GM19351 (cell line): ENCODE measurements around the gene EVX2.

Experiments used
- ATAC-seq: cut with Tn5 transposase; IDR thresholded peaks from one replicate; pipeline ENCODE4 v1.9.1; 2021; ENCODE audit warnings: mild to moderate bottlenecking, moderate library complexity; ENCODE audit not compliant: unreplicated experiment

The EVX2 gene

GRCh38 chr2:176083796-176084261 lies at the start of gene EVX2:
EVX2 (minus strand) TSS chr2:176083962; CDS start chr2:176083776, 186 bp downstream.
- ATAC-seq: no peak

DNA sequence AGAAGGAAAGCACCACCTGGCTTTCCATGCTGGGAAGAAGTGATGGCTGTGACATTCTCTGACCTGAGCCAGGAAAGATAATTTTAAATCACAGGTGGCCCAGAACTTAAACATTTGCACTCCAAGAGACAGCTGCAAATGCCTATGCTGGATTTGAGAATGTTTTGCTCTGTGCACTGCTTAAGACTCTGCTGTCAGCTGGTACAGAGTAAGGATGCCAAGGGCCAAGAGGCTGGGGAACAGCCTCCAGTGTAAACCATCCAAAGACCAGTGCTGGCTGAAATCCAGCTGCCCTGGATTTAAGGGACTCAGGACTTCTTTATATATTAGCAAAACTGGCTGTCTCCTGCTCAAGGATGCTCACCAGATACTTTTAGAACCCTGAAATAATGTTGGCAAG lies 49.6 kb upstream of the EVX2 start:
- ATAC-seq: no peak

DNA sequence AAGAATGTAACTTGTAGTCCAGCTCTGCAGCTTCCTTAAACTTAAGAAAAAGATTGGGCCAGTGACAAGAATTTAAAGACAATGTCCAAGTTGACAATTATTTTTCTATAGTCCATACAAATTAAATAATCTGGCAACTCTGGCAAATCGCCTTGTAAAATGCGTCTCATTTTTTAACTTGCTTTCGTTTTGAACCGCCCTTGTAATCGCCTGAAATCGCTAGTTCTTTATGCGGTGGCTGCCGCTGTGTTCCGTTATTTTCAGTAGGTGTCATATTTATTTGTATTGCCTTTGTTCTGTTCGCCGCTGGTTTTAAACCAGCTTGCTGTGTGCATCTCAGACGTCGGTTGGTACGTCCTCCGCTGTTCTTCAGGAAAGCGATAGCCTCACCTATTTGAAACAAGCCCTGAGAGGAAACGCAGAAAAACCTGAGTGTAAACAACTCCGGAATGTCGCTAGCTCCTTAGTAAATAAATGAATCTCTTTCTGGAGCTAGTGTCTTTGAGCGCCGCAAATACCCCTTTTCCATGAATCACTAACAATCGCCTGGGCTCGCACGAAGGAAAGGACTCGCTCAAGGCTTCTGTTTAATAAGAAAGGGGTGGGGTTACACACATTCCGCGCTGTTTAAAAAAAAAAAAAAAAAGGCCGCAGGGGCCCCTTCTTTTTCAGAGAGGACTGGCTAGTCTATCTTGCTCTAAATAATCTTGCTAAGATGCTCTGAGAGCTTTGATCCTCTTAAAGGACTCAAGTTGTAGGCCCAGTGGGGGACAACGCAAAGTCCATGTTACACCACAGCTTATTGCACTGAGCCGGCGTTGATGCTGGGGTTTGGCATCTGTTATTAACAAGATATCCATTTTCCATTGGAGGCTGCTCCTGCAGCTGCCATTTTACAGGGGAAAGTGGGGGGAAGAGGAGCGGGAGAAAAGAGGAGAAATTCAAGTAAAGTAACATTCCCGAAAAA lies 48.7 kb upstream of the EVX2 start:
- no peak for ATAC-seq

DNA sequence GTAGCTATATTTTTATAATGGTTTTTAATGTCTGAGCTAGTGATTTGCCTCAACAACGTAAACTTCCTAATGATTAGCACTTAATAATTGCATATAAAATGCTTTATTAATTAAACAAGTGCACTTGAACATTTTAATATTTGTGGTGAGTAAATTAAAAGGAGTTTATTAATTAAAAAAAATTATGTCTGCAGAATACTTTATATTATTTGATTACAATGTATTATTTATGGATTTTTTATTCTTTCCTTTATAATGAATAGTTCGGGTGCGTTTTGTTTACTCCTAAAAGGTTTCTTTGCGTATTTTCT lies 48.0 kb upstream of the EVX2 start:
- ATAC-seq: no peak

- no peak for ATAC-seq
These were observed 47.4 kb upstream of the EVX2 start for GRCh38 chr2:176130957-176131847.

- no peak for ATAC-seq
These were observed 46.6 kb upstream of the EVX2 start for GRCh38 chr2:176130147-176130956.

- no peak for ATAC-seq
These were observed 46.0 kb upstream of the EVX2 start for GRCh38 chr2:176129813-176130146.

DNA sequence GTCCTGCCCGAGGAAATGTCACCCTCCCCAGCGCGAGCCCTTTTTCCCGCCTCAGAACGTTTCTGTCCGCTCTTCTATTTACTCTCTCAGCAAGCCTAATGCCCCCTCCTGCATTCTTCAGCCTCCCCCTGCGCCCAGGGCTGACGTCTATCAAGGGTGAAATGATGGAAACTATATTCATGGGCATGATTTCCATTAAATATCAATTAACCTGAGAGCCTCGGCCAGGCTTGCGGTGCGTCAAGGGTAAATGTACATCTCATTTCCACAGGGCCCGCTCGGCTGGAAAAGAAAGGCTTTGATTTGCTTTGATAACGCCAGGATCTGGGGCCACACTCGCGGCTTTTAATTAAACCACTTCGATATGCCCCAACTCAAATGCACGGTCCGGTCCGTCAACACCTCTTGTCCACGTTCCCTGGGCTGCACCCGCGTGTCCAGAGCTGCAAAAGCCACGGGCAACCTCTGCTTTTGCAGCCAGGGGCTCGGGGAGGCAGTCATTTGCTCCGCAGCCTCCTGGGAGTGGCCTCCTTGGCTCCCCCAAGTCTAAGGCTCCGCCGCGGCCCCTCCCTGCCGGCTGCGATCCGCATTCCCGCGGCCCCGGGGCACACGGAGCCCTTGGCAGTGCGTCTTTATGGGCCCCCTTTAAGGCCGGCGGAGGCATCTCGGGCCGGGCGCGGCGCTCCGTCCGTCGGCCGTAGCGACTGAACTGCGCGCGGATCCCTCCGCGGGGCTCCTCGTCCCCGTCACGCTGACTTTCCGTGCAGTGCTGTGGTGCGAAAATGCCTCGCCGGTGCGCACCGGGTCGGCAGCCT lies 45.4 kb upstream of the EVX2 start, which contains the start of gene HOXD8:
TSS of gene HOXD8 (plus strand) at position 724 of the 815 bp plus-strand sequence. CDS start 662 bp downstream, outside the sequence.
- no peak for ATAC-seq

GRCh38 chr2:176128172-176128981 lies 44.6 kb upstream of the EVX2 start:
- no peak for ATAC-seq

DNA sequence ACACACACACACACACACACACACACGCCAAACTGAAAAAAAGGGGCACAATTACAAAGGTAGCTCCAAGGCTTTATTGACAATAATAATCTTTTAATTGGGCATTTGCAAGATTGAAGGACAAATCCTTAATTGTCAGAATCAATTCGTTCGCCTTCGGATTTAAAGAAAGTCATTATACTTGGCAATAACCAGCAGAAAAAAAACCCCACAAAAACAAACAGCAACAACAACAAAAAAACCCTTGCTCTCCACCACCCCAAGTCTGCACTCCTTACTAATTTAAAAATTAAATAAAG lies 44.0 kb upstream of the EVX2 start:
- no peak for ATAC-seq

GRCh38 chr2:176126929-176127773 lies 43.4 kb upstream of the EVX2 start:
- no peak for ATAC-seq

DNA sequence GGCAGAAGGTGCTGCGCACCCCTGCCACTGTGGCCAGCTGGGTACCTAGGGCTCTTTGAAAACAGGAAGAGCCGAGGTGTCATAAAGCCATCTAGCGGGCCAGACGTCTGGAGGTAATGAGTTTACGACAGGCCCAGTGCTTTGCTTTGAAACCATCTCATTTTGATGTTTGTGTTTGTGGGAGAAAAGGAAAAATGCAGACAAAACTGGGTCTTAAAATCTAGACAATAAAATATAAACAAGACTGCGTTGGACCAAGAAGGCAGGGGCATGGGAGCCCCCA lies 42.0 kb upstream of the EVX2 start:
- no peak for ATAC-seq

- no peak for ATAC-seq
These were observed 41.4 kb upstream of the EVX2 start for GRCh38 chr2:176124947-176125771.

GRCh38 chr2:176124110-176124946 lies 40.6 kb upstream of the EVX2 start:
- ATAC-seq: no peak

- no peak for ATAC-seq
These were observed 39.8 kb upstream of the EVX2 start for GRCh38 chr2:176123411-176124109.

DNA sequence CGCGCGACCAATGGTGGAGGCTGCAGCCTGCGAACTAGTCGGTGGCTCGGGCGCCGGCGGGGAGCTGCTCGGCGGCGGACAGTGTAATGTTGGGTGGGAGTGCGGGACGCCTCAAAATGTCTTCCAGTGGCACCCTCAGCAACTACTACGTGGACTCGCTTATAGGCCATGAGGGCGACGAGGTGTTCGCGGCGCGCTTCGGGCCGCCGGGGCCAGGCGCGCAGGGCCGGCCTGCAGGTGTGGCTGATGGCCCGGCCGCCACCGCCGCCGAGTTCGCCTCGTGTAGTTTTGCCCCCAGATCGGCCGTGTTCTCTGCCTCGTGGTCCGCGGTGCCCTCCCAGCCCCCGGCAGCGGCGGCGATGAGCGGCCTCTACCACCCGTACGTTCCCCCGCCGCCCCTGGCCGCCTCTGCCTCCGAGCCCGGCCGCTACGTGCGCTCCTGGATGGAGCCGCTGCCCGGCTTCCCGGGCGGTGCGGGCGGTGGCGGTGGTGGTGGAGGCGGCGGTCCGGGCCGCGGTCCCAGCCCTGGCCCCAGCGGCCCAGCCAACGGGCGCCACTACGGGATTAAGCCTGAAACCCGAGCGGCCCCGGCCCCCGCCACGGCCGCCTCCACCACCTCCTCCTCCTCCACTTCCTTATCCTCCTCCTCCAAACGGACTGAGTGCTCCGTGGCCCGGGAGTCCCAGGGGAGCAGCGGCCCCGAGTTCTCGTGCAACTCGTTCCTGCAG lies 39.1 kb upstream of the EVX2 start, which contains the start of gene HOXD9:
TSS of gene HOXD9 (plus strand) at position 37 of the 728 bp plus-strand sequence. CDS start at position 87, 50 bp downstream.
- ATAC-seq: no peak
